ENCODE measurements around the gene METAP2. TPM values are rescaled to one million over a fixed set of nuclear protein-coding genes. Genes with fewer than 3 reads are reported as not detected.

Gene METAP2
- total and polyA plus RNA-seq, 2 experiments from 2014 or later, result 111 to 159 TPM

GRCh38 chr12:95498968-95499367 lies 25.0 kb downstream of the METAP2 start (continued):
- TF ChIP-seq, protein P1, sequence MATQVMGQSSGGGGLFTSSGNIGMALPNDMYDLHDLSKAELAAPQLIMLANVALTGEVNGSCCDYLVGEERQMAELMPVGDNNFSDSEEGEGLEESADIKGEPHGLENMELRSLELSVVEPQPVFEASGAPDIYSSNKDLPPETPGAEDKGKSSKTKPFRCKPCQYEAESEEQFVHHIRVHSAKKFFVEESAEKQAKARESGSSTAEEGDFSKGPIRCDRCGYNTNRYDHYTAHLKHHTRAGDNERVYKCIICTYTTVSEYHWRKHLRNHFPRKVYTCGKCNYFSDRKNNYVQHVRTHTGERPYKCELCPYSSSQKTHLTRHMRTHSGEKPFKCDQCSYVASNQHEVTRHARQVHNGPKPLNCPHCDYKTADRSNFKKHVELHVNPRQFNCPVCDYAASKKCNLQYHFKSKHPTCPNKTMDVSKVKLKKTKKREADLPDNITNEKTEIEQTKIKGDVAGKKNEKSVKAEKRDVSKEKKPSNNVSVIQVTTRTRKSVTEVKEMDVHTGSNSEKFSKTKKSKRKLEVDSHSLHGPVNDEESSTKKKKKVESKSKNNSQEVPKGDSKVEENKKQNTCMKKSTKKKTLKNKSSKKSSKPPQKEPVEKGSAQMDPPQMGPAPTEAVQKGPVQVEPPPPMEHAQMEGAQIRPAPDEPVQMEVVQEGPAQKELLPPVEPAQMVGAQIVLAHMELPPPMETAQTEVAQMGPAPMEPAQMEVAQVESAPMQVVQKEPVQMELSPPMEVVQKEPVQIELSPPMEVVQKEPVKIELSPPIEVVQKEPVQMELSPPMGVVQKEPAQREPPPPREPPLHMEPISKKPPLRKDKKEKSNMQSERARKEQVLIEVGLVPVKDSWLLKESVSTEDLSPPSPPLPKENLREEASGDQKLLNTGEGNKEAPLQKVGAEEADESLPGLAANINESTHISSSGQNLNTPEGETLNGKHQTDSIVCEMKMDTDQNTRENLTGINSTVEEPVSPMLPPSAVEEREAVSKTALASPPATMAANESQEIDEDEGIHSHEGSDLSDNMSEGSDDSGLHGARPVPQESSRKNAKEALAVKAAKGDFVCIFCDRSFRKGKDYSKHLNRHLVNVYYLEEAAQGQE (IDR thresholded peaks at IDR 0.05; ENCODE audit: unreplicated experiment), result no peak
- TF ChIP-seq POLR2AphosphoS5 (IDR thresholded peaks at IDR 0.05; ENCODE audit: low read depth) (no peak), ETS1 (IDR thresholded peaks at IDR 0.05) (no peak), JUNB (IDR thresholded peaks at IDR 0.05; ENCODE audit: unreplicated experiment) (no peak), NANOG (IDR thresholded peaks at IDR 0.05; ENCODE audit: borderline replicate concordance) (no peak)

GRCh38 chr12:95499772-95500171 lies 25.8 kb downstream of the METAP2 start:
- H3F3A ChIP-seq (replicated peaks; ENCODE audit: low read depth), result no peaks in the 10 kb centered on the region
- peaks cover 46% of the 10 kb centered on the region for H3K36me3 ChIP-seq (ENCODE audit: insufficient read depth)
- H3K27ac Mint-ChIP-seq, result no peak overlapping the region

More at GRCh38 chr12:95499772-95500171, 25.8 kb downstream of the METAP2 start:
- peaks cover 1% of the 10 kb centered on the region; the same call in 1 of the 3 replicates for H3K4me1 Mint-ChIP-seq
- H3K4me3 Mint-ChIP-seq, result no peak overlapping the region
- TF ChIP-seq ETS1 (IDR thresholded peaks at IDR 0.05) (no peak), NANOG (IDR thresholded peaks at IDR 0.05; ENCODE audit: borderline replicate concordance) (no peak), CREB1 (CRISPR knock-in tag; IDR thresholded peaks at IDR 0.05; ENCODE audit: low read depth) (no peak), EZH2 (IDR thresholded peaks at IDR 0.05; ENCODE audit: low read depth, unreplicated experiment) (no peak)
- TF ChIP-seq, protein P1 (IDR thresholded peaks at IDR 0.05; ENCODE audit: unreplicated experiment), result no peak
- Histone ChIP-seq H2AFZ (no peak overlapping the region), H3K4me1 (ENCODE audit: insufficient read depth) (no peaks in the 10 kb centered on the region), H3K79me2 (replicated peaks; ENCODE audit: insufficient read depth) (peaks cover 64% of the 10 kb centered on the region), H3K4me2 (no peak overlapping the region), H3K9me2 (ENCODE audit: insufficient read depth) (no peaks in the 10 kb centered on the region), H3K27me3 (ENCODE audit: insufficient read depth) (no peaks in the 10 kb centered on the region), H3K27ac (ENCODE audit: low read depth) (no peak overlapping the region), H3K4me3 (no peak overlapping the region), H4K20me1 (replicated peaks; ENCODE audit: insufficient read depth) (peaks cover 19% of the 10 kb centered on the region; the same call in 1 of the 2 replicates)
- H3K27me3 Mint-ChIP-seq (ENCODE audit: insufficient read depth, low read depth, poor library complexity), result peaks cover 2% of the 10 kb centered on the region
- H3K36me3 Mint-ChIP-seq (ENCODE audit: low read depth), result peaks cover 78% of the 10 kb centered on the region
- no peaks in the 10 kb centered on the region for H3K9me3 Mint-ChIP-seq
- DNase-seq (ENCODE audit: low spot score) (no peak), ATAC-seq (no peak)

Data from GM23338 (cell line).